Measurements from ENCODE around the gene BCAT1. TPM values are rescaled to one million over a fixed set of nuclear protein-coding genes. Genes with fewer than 3 reads are reported as not detected.

Gene BCAT1
- total RNA-seq, 1 experiment from 2014 or later: not detected

- in situ Hi-C loops (cut with HindIII; ENCODE audit: low pct_unique_long_range_greater_than_20kb, low sequenced_read_pairs): no loop called here
- DNase-seq (ENCODE audit: low read depth): peak; percentile 37
These were observed 39.2 kb downstream of the BCAT1 start for GRCh38 chr12:24909667-24910066.

GRCh38 chr12:24907464-24907863 lies 41.4 kb downstream of the BCAT1 start:
- in situ Hi-C loops (cut with HindIII; ENCODE audit: low pct_unique_long_range_greater_than_20kb, low sequenced_read_pairs): no loop called here
- no peak for DNase-seq (ENCODE audit: low read depth)

DNA sequence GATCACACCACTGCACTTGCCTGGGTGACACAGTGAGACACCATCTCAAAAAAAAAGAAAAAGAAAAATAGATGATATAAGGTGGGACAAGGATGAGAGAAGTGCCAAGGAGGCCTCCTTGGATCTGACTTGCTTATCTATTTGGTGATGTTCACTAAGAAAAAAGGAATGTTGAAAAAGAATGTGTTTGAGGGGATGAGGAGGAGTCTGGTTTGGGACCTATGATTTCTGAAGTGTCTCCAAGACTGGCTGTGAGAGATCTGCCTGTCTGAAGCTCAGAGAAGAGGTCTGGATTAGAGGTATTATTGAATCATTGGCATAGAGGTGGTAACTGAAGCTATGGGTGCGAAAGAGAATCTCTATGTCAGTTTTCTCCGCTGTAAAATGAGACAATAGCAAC lies 42.8 kb downstream of the BCAT1 start:
- in situ Hi-C loops (cut with HindIII; ENCODE audit: low pct_unique_long_range_greater_than_20kb, low sequenced_read_pairs): no loop called here
- no peak for DNase-seq (ENCODE audit: low read depth)

DNA sequence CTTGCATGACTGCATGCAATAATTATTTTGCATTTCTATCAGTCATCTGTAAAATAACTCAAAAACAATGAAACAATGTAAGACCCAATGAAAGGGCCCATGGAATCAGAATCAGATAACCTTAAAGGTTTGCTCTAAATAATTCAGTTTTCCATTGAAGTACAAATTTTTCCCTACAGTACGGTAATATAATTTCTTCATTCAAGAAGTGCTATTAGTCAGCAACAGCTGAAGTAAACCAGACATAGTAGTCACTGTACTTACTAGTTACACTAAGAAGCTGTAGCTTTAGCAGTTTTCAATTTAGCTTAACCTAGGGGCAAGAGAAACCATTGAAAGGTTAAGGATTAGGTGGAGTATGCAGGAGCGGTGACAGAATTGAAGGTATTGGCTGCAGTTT lies 43.5 kb downstream of the BCAT1 start:
- in situ Hi-C loops (cut with HindIII; ENCODE audit: low pct_unique_long_range_greater_than_20kb, low sequenced_read_pairs): no loop called here
- no peak for DNase-seq (ENCODE audit: low read depth)

- no peak for DNase-seq (ENCODE audit: low read depth)
- in situ Hi-C loops (cut with HindIII; ENCODE audit: low pct_unique_long_range_greater_than_20kb, low sequenced_read_pairs): no loop called here
These were observed 44.0 kb downstream of the BCAT1 start for GRCh38 chr12:24904871-24905270.

GRCh38 chr12:24903329-24904088 lies 45.4 kb downstream of the BCAT1 start:
- in situ Hi-C loops (cut with HindIII; ENCODE audit: low pct_unique_long_range_greater_than_20kb, low sequenced_read_pairs): no loop called here
- no peak for DNase-seq (ENCODE audit: low read depth)

DNA sequence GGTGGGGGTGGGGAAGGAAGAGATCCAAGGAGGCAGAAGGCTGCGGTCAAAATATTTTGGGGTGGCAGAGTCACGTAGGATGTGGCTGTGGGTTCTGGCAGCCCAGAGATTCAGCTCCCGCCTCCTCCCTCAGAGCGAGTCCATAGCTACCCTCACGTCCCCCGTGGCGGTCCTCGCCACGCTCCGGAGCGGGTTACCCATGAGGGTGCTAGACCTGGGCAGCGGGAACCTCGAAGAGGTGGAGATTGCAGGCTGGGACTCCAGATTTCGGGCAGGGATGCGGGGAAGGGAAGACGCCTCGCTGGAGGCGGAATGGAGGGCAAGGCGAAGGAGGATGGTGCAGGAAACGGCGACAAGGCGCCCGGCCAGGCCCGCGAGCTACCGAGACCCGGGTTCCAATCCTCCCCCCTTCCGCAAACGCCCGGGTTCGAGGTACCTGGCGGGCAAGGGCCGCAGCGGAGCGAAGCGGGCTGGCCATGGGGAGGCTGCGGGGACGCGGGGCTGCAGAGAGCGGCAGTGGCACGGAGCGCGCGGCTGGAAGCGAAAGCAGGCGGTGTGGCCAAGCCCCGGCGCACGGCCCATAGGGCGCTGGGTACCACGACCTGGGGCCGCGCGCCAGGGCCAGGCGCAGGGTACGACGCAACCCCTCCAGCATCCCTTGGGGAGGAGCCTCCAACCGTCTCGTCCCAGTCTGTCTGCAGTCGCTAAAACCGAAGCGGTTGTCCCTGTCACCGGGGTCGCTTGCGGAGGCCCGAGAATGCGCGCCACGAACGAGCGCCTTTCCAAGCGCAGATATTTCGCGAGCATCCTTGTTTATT lies 46.2 kb downstream of the BCAT1 start:
- no peak for DNase-seq (ENCODE audit: low read depth)
- in situ Hi-C loops (cut with HindIII; ENCODE audit: low pct_unique_long_range_greater_than_20kb, low sequenced_read_pairs): no loop called here

GRCh38 chr12:24901576-24902461 lies 47.1 kb downstream of the BCAT1 start:
- DNase-seq (ENCODE audit: low read depth): no peak
- in situ Hi-C loops (cut with HindIII; ENCODE audit: low pct_unique_long_range_greater_than_20kb, low sequenced_read_pairs): no loop called here

GRCh38 chr12:24900196-24900595 lies 48.7 kb downstream of the BCAT1 start:
- DNase-seq (ENCODE audit: low read depth): no peak
- in situ Hi-C loops (cut with HindIII; ENCODE audit: low pct_unique_long_range_greater_than_20kb, low sequenced_read_pairs): no loop called here

- DNase-seq (ENCODE audit: low read depth): no peak
- in situ Hi-C loops (cut with HindIII; ENCODE audit: low pct_unique_long_range_greater_than_20kb, low sequenced_read_pairs): no loop called here
These were observed 49.3 kb downstream of the BCAT1 start for GRCh38 chr12:24899503-24900075.

GRCh38 chr12:24898606-24899005 lies 50.3 kb downstream of the BCAT1 start:
- no peak for DNase-seq (ENCODE audit: low read depth)
- in situ Hi-C loops (cut with HindIII; ENCODE audit: low pct_unique_long_range_greater_than_20kb, low sequenced_read_pairs): no loop called here

- DNase-seq (ENCODE audit: low read depth): no peak
- in situ Hi-C loops (cut with HindIII; ENCODE audit: low pct_unique_long_range_greater_than_20kb, low sequenced_read_pairs): no loop called here
These were observed 50.7 kb downstream of the BCAT1 start for GRCh38 chr12:24898185-24898584.

DNA sequence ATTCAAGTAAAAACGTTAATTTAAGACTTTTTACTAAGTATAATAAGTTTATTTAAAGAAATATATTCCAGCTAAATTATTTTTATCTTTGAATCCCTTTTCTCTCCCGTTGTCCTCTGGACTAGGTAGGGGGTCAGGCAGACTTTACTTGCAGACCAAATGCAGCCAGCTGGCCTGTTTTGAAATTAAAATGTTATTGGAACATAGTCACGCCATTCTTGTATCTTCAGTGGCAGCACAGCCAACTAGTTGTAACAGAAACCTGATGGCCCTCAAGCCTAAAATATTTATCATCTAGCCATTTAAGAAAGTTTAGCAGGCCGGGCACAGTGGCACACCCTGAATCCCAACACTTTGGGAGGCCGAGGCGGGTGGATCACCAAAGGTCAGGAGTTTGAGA lies 52.7 kb downstream of the BCAT1 start:
- in situ Hi-C loops (cut with HindIII; ENCODE audit: low pct_unique_long_range_greater_than_20kb, low sequenced_read_pairs): no loop called here
- DNase-seq (ENCODE audit: low read depth): no peak

DNA sequence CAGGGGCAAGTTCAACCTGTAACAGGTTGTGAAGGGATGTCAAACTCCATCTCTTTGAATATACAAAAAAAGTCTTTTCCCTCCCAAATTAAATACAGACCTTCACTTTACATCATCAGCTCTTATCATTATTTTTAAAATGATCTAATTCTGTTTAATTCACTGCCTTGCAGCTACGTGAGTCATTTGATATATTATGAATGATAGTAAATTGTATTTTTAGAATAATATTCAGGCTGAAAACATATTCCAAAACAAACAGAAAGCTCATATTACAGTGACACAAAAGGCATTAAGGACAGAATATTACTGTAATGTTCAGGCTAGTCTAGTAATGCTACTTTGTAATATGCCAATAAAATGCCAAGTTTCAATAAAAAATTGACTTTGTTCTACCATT lies 53.3 kb downstream of the BCAT1 start:
- DNase-seq (ENCODE audit: low read depth): no peak
- in situ Hi-C loops (cut with HindIII; ENCODE audit: low pct_unique_long_range_greater_than_20kb, low sequenced_read_pairs): no loop called here

GRCh38 chr12:24894879-24895278 lies 54.0 kb downstream of the BCAT1 start:
- DNase-seq (ENCODE audit: low read depth): no peak
- in situ Hi-C loops (cut with HindIII; ENCODE audit: low pct_unique_long_range_greater_than_20kb, low sequenced_read_pairs): no loop called here

- no peak for DNase-seq (ENCODE audit: low read depth)
- in situ Hi-C loops (cut with HindIII; ENCODE audit: low pct_unique_long_range_greater_than_20kb, low sequenced_read_pairs): no loop called here
These were observed 58.7 kb downstream of the BCAT1 start for GRCh38 chr12:24890048-24890803.

DNA sequence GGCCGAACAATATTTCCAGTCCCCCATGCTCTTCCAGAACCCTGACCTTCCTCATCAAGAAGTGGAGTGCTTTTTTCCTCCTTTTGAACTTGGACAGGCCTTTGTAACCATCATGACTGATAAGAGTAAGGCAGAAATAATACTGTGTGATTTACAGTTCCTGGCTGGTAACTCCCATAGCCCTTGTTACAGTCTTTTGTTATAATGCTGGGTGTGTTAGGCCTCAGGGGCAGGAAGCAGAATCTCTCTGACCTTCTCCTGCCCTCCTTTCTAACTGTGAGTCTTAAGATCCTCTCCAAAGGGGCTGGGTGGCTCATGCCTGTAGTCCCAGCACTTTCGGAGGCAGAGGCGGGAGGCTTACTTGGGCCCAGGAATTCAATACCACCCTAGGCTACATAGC lies 59.5 kb downstream of the BCAT1 start:
- no peak for DNase-seq (ENCODE audit: low read depth)
- in situ Hi-C loops (cut with HindIII; ENCODE audit: low pct_unique_long_range_greater_than_20kb, low sequenced_read_pairs): no loop called here

DNA sequence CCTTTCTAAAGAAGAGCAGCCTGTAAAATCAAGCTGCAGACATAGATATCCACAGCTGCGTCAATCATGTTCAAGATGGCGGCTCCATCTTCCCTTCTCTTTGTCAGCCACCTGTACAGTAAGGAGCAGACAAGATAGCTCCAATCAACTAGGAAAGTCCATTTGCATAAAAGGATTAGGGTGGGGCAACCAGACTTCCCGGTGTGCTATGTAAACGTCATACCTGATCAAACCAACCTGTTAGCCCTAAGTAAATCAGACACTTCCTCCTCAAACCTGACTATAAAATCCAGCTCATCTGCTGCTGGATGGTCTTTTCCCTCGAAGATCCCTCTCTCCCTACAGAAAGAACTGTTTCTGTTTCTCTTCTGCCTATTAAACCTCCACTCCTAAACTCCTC lies 60.1 kb downstream of the BCAT1 start:
- in situ Hi-C loops (cut with HindIII; ENCODE audit: low pct_unique_long_range_greater_than_20kb, low sequenced_read_pairs): no loop called here
- no peak for DNase-seq (ENCODE audit: low read depth)
